ENCODE results near the gene LSM10.

The LSM10 gene

DNA sequence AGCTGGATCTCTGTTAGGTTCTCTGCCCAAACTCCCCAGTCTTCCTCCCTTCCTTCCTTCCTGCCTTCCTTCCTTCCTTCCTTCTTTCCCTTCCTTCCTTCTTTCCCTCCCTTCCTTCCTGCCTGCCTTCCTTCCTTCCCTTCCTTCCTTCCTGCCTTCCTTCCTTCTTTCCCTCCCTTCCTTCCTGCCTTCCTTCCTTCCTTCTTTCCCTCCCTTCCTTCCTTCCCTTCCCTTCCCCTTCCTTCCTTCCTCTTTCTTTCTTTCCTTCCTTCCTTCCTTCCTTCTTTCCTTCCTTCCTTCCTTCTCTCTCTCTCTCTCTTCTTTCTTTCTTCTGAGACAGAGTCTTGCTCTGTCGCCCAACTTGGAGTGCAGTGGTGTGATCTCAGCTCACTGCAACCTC is 8.7 kb upstream of the LSM10 start:
- no peak for DNase-seq

DNA sequence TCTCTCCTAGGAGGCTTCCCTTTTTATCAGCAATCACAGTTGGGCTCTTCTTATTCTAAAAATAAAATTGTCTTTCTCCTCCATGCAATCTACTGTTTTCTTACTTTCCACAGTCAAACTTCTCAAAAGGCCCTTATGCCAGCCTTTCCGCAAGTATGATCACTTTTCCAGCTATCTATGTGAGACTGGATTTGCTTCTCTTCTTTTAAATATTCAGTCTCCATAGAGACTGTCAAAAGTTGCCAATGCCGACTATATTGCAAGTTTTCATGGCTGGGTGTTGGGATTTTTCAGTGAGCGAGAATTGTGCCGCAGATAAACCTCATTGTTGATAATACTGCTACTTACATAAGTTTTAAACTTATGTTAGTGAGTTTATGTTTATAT is 4.8 kb upstream of the LSM10 start:
- no peak for DNase-seq

DNA sequence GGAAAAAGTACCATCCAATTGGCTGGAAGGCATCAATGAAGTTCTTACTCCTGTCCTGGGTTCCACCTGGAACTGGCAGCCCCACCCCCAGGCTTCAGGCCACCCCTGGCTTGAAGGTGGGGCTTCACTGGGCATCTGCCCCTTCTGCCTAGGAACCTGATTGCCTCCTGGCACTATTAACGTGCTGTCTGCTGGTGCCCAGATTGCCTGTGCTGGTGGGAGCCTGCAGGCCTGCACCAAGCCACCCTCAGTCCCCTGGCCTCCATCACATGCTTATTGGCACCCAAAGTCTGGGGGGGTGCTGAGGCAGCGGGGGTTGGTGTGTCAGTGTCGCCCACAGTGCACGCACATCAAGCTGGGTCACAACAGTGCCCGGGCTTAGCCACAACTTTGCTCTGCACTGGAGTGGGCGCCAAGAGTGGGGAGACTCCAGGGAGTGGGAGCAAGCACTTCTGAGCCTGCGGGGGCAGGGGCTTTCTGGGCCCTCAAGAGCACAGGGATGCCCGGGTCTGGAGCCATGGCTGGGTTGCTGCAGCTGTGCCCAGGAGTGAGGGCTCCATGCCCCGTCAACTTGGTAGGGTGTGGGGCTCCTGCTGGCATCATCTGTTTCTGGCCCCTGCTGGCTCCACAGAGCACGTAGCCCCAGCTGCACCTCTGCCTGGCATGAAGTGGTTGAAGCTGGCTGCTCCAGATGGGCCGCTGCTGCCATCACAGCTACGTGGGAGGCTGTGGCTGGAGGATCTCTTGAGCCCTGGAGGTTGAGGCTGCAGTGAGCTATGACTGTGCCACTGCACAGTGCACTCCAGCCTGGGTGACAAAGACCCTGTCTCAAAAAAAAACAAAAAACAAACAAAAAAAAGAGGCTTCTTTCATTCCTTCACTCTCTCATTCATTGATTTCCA is 4.1 kb upstream of the LSM10 start:
- no peak for DNase-seq

DNA sequence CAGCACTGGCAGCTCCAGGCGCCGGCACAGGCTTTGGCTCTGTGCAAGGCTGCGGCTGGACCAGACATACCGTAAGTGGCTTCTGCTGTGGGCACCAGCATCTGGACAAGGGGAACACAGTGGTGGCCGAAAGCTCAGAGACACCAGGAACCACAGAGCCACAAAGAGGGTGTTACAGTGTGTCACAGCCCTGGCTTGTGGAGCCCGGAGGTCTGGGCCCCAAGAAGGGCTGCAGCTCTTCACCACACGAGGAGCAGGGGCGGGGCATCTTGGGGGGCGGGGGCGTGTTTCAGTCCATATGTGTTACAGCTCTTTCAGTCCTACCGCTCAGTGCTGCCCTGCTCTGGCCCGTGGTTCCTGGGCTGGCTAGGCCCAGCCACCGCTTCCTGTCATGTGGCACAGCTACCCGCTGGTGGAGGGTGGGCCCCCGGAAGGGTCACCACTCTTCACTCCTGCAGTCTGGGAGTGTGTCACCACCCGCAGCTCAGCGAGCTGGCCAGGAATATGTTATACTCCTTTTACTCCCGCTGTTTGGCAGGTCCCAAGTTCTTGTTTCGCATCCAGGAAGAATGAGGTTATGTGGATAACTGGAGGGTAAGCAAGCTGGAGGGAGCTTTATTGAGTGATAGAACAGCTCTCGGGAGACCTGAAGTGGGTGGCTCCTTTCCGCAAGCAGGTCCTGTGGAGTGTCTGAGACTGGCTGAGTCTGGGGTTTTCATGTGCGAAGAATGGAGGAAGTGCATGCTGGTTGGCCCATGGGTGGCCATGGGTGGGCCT is 3.3 kb upstream of the LSM10 start:
- DNase-seq, result peak; percentile 90

DNA sequence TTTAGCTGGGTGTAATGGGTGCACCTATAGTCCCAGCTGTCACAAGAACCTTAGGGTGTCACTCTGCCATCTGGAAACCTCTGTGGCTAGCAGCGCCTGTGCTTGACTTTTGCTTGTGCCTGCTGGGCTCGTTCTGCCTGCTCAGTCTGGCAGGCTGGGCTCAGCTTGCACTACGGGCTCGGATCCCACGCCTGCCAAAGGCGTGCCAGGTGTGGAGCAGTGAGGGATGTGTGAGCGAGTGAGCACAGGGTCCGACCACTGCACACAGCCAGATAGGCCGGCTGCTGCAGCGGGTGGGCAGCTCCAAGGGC is 2.8 kb upstream of the LSM10 start:
- no peak for DNase-seq

DNA sequence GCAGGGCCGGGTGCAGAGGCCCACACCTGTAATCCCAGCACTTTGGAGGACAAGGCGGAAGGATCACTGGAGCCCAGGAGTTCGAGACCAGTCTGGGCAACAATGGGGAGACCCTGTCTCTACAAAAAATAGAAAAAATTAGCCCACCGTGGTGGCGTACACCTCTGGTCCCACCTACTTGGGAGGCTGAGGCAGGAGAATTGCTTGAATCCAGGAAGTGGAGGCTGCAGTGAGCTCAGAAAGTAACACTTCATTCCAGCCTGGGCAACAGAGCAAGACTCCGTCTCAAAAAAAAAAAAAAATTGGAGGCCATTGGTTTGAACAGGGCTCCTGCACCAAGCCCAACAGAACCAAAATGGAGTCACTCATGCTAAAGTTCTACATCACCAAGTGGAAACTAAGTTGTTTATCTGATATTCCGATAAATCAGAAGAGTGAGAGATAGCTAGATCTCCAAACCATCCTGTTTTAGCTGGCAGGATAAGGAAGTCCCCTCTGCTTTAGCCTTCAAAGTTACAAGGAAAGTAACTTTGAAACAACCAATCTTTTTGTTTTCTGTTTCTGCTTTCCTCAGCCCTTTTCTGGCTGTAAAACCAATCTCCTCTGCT is 766 bp upstream of the LSM10 start:
- DNase-seq, result no peak

DNA sequence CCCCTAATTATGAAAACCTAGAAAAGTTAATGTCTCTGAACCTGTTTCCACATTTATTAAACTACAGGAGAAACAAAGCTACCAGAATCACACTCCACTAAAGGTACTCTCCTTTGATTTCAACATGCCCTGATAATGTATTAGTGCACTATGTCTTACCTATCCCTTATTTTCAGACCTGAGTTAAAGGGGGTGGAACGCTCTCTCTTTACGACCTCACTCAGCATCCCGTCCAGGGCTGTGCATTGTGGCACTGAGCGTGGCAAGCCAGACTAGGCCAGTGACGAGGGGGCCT is 678 bp downstream of the LSM10 start:
- no peak for DNase-seq

DNA sequence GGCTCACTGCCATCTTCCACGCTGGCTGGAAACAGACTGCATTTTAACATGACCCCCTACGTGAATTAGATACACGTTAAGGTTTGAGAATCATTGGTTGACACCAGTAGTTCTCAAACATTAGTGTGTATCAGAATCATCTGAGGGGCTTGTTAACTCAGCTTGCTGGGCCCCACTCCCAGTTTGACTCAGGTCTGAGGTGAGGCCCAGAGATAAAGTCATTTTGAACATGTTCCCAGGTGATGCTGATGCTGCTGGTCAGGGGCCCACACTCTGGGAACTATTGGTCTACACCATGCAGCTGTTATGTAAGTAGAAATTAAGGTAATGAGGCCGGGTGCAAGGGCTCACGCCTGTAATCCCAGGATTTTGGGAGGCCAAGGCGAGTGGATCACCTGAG is 1.3 kb downstream of the LSM10 start:
- DNase-seq, result no peak

DNA sequence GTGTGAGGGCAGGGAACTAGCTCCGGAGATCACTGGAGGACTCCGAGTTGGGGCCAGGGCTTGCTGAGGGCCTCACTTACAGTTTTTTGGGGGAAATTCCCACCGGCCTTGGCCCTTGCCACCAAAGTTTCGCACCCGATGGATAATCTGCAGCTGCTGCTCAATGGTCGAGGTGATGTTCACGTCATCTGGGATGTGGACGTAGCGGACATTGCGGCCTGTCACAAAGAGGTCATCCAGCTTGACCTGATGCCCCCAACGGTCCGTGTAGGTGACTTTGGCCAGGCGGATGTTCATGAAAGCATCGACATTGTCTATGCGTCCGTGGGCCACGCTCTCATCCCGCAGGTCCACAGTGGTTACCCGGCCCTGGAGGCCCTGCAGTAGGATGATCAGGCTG is 4.0 kb downstream of the LSM10 start:
- DNase-seq, result no peak

DNA sequence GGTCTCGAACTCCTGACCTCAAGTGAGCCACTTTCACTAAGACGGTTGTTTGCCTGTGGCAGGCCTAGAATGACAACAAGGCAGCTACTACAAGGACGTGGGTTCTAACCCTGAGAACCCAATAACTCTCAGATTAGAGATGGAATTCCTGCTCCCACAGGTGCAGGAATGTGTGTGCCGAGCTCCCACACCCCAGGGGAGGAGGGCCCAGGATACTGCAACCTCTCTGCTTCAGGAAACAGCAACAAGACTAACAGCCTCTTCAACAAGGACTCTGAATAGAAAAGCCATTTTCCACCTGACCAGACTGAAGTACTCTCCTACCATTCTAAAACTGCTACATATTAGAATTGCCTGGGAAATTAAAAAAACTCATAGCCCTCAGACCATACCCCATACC is 4.9 kb downstream of the LSM10 start:
- DNase-seq, result no peak

DNA sequence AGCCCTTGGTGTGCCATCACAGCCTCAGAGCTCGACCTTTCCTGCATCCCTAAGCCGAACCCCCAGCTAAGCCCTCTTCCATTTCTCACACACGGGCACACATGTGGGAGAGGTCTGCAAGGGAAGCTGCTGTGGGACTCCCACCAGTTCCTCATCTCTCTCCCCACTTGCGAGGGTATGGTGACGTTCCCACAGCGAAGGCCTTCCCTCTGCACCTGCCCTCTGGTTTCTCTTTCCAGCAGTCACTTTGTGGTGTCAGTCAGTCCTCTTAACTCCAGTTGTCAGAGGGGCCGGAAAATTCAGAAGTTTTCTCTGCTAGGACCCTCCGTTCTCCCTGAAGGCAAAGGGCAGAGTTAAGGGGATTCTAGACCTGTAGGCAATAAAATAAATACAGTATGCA is 6.4 kb downstream of the LSM10 start:
- DNase-seq, result no peak

DNA sequence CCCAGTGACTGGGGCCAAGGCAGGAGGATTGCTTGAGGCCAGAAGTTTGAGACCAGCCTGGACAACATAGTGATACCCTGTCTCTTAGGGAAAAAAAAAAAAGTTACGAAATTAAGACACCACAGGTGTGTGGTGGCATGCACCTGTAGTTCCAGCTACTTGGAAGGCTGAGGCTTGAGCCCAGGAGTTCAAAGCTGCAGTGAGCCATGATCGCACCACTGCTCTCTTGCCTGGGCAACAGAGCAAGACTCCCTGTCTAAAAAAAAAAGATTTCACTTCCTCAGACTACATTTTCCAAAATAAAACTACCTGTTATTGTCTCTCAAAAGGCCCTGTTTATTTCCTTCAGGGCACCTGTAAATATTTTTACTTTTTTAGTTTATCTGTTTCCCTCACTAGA is 7.3 kb downstream of the LSM10 start:
- DNase-seq, result no peak

DNA sequence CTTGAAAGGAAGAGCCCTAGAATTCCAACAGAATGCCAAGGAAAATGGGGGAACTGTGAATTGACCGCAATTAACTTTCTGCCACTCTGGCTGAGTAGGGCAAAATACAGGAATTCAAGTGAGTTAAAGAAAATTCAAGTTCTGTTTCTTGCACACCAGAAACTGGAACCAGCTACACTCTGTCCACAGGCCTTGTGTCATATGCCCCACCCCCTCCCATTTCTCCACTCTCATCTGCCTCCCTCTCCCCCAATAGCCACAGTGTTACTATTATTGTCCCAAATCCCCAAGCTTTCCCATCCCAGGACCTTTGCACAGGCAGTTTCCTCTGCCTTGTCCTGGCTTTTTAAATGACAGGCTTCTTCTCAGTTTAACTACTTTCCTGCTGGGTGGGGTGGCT is 7.7 kb downstream of the LSM10 start:
- DNase-seq, result peak; percentile 78

DNA sequence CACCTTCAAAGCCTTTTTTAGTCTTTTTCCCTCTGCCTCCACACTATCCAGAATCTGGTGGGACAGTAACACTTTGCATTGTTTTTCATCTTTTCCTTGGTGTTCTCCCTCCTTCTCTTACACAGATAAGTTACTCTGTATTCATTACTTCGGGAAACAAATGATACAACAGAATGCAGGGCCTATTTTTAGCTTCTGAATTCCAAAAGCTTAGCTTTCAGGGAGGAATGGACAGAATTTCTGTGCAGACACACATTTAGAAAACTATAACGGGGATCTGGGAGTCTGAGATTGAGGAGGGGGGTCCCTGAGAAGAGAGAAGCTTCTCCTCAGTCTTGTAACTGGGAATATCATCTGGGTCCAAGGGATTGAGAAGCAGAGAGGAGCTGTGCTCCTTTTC is 8.4 kb downstream of the LSM10 start:
- no peak for DNase-seq

DNA sequence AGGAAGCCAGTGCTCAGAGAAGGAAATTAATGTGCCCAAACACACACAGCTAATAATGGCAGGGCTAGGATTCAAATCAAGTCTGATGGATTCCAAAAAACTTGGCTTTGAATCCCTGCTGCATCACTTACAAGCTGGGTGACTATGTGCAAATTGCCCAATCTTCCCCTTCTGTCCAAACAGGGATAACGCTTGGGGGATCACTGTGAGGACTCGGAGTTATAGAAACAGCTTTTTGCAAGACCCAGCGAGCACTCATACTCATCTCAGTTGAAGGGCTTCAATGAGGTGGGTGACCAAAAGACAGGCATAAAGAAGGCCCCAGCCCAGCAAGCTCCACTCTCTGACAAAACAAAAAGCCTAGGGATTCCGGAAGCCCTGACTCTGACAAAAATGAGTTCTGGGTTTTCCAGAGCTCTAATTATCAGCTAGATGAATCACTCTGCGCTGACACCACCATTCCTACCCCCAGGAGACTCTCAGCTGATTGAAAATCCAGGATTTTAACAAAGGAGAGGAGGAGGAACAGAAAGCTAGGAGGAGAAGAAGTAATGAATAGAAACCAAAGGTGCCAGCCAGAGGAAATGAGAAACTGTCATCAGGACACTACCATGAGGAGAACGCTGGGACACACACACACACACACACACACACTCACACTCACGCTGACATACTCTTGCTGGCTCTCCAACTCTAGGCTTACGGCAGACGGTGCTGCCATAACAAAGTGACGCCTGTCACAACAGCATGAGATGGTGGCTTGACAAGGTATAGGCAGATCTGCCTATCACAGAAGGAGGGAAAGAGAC is 10.4 kb downstream of the LSM10 start:
- DNase-seq, result peak; percentile 95

DNA sequence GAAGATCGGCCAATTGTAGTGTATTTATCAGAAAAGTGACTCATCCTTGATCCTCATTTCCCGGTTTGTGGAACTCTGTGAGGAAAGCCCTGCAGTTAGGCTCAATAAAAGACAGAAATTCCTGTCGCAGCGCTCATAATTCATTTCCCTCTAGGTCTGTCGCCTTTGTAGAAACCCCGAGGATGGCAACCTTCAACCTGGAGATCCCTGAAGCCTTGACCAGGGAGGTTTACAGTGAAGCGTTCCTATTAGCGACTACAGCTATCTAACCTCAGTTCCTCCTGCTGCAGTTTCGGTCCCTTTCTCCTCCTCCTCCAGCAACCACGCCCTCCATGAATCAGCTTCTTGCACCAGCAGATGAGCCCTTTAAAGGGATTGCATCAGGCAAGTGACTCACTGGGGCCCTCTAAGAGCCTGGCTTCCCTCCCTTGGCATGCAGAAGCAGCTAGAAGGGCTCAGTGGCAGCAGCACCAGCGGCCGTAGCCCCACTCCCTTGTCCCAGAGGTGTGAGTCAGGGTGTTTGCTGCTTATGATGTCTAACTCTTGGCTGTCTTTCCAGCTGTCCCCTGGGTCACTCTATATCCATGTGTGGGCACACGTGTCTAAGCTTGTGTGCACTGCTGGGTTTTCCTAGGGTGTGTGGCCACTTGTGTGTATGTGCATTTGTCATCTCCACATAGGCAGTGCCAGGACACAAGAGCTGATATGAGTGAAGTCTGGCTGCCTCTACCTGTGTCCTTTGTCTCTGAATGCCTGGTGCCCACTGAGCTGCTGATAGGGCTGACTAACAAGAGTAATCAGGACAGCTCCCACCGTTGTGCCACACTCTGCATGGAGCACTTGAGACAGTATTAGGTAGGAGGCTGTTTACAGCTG is 11.2 kb downstream of the LSM10 start:
- DNase-seq, result peak; percentile 100

DNA sequence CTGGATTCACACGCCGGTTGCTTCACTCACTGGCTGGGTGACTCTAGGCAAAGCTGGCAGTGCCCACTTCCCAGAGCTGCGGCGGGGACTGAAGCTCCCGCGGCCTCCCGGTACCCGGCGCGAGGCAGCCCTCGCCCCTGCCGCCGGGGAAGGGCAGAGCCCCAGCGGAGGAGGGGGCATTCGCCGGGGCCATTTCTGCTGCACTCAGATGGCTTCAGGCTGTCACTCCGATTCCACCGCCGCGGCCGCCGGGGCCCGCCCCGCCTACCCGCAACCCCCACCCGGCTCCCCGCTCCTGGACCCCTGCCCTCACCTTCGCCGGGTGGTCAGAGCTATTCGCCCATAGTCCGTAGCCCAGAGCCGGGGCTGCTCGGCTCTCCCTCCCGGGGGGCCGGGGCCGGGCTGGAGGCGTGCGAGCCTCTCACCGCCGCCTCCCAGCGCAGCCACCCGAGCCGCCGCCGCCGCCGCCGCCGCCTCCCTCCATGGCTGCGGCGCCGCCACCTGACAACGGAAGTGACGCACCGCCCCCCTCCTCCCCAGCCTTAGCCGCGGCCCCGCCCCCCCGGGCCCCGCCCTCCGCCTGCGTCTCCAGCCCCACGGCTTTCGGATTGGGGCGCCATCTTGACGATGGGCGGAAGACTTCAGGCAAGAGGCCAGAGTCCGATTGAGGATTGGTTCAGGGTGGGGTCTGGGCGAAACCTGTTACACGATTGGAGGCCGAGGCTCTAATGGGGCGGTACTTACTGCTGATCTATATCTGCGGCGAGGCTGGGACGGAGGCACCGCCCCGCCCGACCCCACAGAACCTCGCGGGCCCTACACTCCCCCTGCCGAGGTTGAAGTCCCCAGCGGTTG is 12.1 kb downstream of the LSM10 start, which contains the start of gene STK40:
Gene STK40, minus strand, starts transcription at position 515 of the 855 bp plus-strand sequence. CDS start 24,592 bp downstream, outside the sequence.
- peak; percentile 99 for DNase-seq

DNA sequence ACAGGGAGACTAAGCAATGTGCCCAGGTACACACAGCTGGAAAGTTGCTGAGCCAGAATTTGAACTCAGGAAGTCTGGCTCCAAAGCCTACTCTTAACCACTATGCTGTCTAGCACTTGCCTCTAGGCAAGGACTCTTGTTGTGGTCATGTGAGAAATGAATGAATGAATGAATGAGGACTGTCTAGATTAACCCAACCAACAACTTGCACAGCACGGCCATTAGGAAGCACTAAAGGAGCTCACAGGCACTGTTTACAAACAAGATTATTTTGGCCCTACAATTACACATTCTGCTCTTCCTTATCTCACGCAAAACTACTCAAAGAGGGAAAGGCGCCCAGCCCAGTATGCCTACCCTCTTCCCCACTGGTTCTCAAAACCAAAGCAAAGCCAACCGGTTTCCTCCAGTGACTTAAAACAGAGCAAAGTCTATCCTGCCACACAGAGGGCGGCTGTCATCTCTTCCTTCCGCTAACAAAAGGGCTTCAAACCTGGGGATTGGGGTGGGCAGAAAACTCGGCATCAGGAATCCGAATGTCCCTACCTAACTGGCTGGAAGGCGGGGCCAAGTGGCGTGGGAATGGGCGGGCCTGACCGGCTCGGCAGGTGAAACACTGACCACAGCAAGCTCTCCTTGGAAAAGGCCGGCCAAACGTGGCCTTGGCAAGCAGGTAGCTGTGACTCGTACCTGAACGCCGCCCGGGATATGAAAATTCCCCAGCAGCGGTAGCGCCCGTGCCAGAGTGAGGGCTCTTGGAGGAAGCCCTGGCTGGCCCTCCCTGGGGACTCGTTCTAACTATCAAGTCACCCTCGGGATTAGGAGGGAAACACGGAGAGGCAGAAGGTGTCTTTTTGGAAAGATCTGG is 12.9 kb downstream of the LSM10 start:
- DNase-seq, result peak; percentile 32

DNA sequence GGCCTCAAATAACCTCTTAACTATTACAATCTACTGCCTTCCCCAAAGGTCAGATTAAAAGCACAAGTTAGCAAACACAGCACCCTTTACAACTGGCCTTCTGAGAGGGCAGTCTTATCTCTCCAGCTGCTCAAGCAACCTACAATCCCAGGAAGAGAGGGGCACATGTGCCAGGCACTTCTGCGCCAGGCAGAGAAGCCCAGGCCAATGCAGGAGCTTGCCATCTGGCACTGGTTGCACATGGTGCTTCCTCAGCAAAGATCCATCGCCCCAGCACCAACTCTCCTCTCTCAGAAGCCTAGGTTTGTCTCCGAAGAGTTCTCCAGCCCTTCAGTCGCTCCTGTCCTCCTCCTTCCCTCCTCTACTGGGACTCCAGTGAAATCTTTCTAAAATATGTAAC is 14.5 kb downstream of the LSM10 start:
- DNase-seq, result no peak

DNA sequence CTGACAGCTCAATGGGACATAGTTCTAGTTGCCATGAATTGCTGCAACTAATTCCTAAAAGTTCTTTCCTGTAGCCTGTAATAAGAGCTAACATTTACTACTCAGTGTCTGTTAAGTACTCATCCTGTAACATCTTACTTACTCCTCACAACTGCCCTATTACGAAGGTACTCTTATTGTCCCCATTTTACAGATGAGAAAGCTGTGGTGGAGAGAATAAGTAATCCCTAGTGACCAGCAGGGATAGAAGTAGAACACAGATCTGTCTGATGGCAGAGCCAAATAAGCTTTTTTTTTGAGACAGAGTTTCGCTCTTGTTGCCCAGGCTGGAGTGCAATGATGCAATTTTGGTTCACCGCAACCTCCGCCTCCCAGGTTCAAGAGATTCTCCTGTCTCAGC is 15.0 kb downstream of the LSM10 start:
- no peak for DNase-seq
